Left lung (tissue), 10 donors: ENCODE results near the gene GNA12. TPM values are rescaled to one million over a fixed set of nuclear protein-coding genes. Genes with fewer than 3 reads are reported as not detected.

ENCODE experiments used
- ATAC-seq: fragments of 200-7000 bp; cut with Tn5 transposase; one replicate; pipeline ENCODE4 v1.9.1; 2020; ENCODE audit warnings: moderate library complexity
- DNase-seq, 4 donors: peaks; one replicate each; pipeline ENCODE4 v3.0.0-alpha.2; 2013 to 2020
- H3K27ac ChIP-seq, 2 donors: fragments of 200-600 bp; sonication (generic) in 1 of 2; one replicate each; pipeline versions ENCODE4 v1.5.0 to v1.8.0; 2020 to 2021
- H3K27me3 ChIP-seq, 2 donors: fragments of 200-600 bp; sonication (generic) in 1 of 2; one replicate each; pipeline versions ENCODE4 v1.5.0 to v1.8.0; 2020 to 2021
- H3K36me3 ChIP-seq, 2 donors: fragments of 200-600 bp; sonication (generic) in 1 of 2; one replicate each; pipeline versions ENCODE4 v1.5.0 to v1.8.0; 2020 to 2021
- H3K4me1 ChIP-seq, 2 donors: fragments of 200-600 bp; one replicate each; pipeline ENCODE4 v1.8.0; 2021
- H3K4me3 ChIP-seq, 2 donors: fragments of 200-600 bp; sonication (generic) in 1 of 2; one replicate each; pipeline versions ENCODE4 v1.5.0 to v1.8.0; 2020 to 2021; ENCODE audit warnings: mild to moderate bottlenecking in 1 of 2
- H3K9me3 ChIP-seq, 2 donors: fragments of 200-600 bp; sonication (generic) in 1 of 2; one replicate each; pipeline versions ENCODE4 v1.5.0 to v1.8.0; 2020 to 2021
- CTCF ChIP-seq, 2 donors: fragments of 200-600 bp; sonication (generic) in 1 of 2; IDR thresholded peaks; one replicate each; pipeline versions ENCODE4 v1.5.0 to v1.8.0; 2021; ENCODE audit warnings: antibody characterized with exemption in 2 of 2
- intact Hi-C, 2 donors: fragments of 100-400 bp; cut with DNase I; formaldehyde crosslinking; loops; one replicate each; pipeline versions ENCODE4 v1.11.2 to v1.14.2; 2022
- polyA plus RNA-seq, 6 donors: library from polyadenylated mRNA; unstranded; fragments of 120-200 nt; gene quantifications; one replicate each; pipeline ENCODE4 v1.2.1, GENCODE V29; 2013; ENCODE audit not compliant: insufficient read length in 6 of 6
- total RNA-seq, 2 donors: library from RNA; stranded (reverse); fragmentation: NEBNext Ultra II Directional; extraction: Animal tissue kit (Norgen Biotek cat#: 25700); gene quantifications; one replicate each; pipeline ENCODE4 v1.2.1, GENCODE V29; 2021
- donor health status: DM: no; HTN: yes; CAD: no.
- donor health status: DM: no; HTN: no; CAD: no.

Gene GNA12
- total and polyA plus RNA-seq, 8 donors, result 48.7 to 67.5 (median 55.1) TPM

- intact Hi-C loops, result no loop called here
These were observed 129.5 kb downstream of the GNA12 start for GRCh38 chr7:2714636-2715035.

GRCh38 chr7:2713978-2714377, 130.1 kb downstream of the GNA12 start:
- DNase-seq (no peak), ATAC-seq (no peak)
- Histone ChIP-seq H3K27me3 (peaks cover 0 to 11% of the 10 kb centered on the region in 2 donors), H3K27ac (no peak overlapping the region), H3K9me3 (no peaks in the 10 kb centered on the region), H3K36me3 (no peaks in the 10 kb centered on the region), H3K4me1 (peaks cover 12 to 55% of the 10 kb centered on the region in 2 donors), H3K4me3 (no peak overlapping the region)
- TF ChIP-seq CTCF (IDR thresholded peaks at IDR 0.05), result no peak
- intact Hi-C loops, result no loop called here

More at GRCh38 chr7:2714636-2715035, 129.5 kb downstream of the GNA12 start:
- Histone ChIP-seq H3K4me1 (peaks cover 12 to 56% of the 10 kb centered on the region in 2 donors), H3K9me3 (no peaks in the 10 kb centered on the region), H3K27ac (no peak overlapping the region), H3K4me3 (no peak overlapping the region), H3K36me3 (no peaks in the 10 kb centered on the region), H3K27me3 (peaks cover 0 to 6% of the 10 kb centered on the region in 2 donors)
- ATAC-seq, result no peak
- TF ChIP-seq CTCF (IDR thresholded peaks at IDR 0.05), result no peak
- DNase-seq, result no peak

- Histone ChIP-seq H3K4me1 (peaks cover 12 to 53% of the 10 kb centered on the region in 2 donors), H3K9me3 (no peaks in the 10 kb centered on the region), H3K27me3 (peaks cover 0 to 15% of the 10 kb centered on the region in 2 donors), H3K4me3 (no peak overlapping the region), H3K27ac (no peak overlapping the region), H3K36me3 (no peaks in the 10 kb centered on the region)
- TF ChIP-seq CTCF (IDR thresholded peaks at IDR 0.05), result no peak
- ATAC-seq, result no peak
- DNase-seq, result peak in 1 of 4 donors; percentile 60
- intact Hi-C loops, result no loop called here
These were observed 130.7 kb downstream of the GNA12 start for GRCh38 chr7:2713370-2713769.

- Histone ChIP-seq H3K4me1 (peaks cover 4 to 40% of the 10 kb centered on the region in 2 donors), H3K4me3 (no peak overlapping the region), H3K27ac (peak overlapping the region in 1 of 2 donors; percentile 62), H3K27me3 (peaks cover 0 to 15% of the 10 kb centered on the region in 2 donors), H3K9me3 (no peaks in the 10 kb centered on the region), H3K36me3 (no peaks in the 10 kb centered on the region)
- intact Hi-C loops, result no loop called here
- TF ChIP-seq CTCF (IDR thresholded peaks at IDR 0.05), result no peak
- ATAC-seq (peak; percentile 80), DNase-seq (peak in 1 of 4 donors; percentile 62)
These were observed 132.0 kb downstream of the GNA12 start for GRCh38 chr7:2711895-2712675.

- intact Hi-C loops, result no loop called here
- ATAC-seq, result peak; percentile 4
- H3K27ac ChIP-seq, result peak overlapping the region in 1 of 2 donors; percentile 62
These were observed 133.1 kb downstream of the GNA12 start for GRCh38 chr7:2710901-2711551.

More at GRCh38 chr7:2710901-2711551, 133.1 kb downstream of the GNA12 start:
- H3K36me3 ChIP-seq, result no peaks in the 10 kb centered on the region
- H3K4me1 ChIP-seq, result peaks cover 0 to 29% of the 10 kb centered on the region in 2 donors
- no peak for TF ChIP-seq CTCF (IDR thresholded peaks at IDR 0.05)
- H3K9me3 ChIP-seq, result no peaks in the 10 kb centered on the region
- DNase-seq, result no peak
- peaks cover 0 to 15% of the 10 kb centered on the region in 2 donors for H3K27me3 ChIP-seq
- H3K4me3 ChIP-seq, result no peak overlapping the region
